ENCODE data around the gene RSBN1L. TPM values are rescaled to one million over a fixed set of nuclear protein-coding genes. Genes with fewer than 3 reads are reported as not detected.
A peak's percentile ranks its signal among the peaks of the same experiment; 100 is the strongest.

The RSBN1L gene
- total RNA-seq, 1 donor from 2014 or later = 12.6 TPM

DNA sequence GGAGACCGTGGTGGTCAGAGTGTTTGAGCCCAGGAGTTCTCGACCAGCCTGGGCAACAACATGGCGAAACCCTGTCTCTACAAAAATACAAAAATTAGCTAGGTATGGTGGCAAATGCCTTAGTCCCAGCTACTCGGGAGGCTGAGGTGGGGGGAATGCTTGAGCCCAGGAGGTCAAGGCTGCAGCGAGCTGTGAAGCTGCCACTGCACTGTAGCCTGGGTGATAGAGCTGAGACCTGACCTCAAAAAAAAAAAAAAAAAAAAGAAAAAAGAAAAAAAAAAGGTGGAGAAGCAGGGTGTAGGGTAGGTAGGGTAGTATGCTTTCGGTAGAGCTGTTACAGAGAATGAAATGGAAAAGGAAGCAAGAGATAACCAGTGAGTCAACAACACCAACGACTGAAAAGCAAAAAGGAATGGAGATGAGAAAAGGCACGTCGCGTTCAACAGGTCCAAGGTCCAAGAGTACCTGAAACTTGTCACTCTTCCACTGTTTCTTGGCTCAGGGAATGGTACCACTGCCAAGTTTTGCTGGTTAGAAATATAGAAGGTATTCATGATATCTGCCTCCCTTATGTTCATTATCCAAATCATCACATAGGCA lies 4.3 kb upstream of the RSBN1L start:
- TF ChIP-seq CTCF (IDR thresholded peaks at IDR 0.05; ENCODE audit: insufficient read depth, low read depth, low read length) = no peak
- no peak for TF ChIP-seq EZH2 (IDR thresholded peaks at IDR 0.05; ENCODE audit: insufficient read depth, low read length)
- Histone ChIP-seq H4K20me1 (ENCODE audit: insufficient read depth, low read length) (peaks cover 33% of the 10 kb centered on the region), H3K27me3 (ENCODE audit: insufficient read depth, low read length) (no peaks in the 10 kb centered on the region), H3K79me2 (ENCODE audit: insufficient read depth, low read length) (peaks cover 46% of the 10 kb centered on the region), H3K9ac (ENCODE audit: low read length) (no peak overlapping the region), H3K36me3 (ENCODE audit: insufficient read depth, low read length) (no peaks in the 10 kb centered on the region), H2AFZ (ENCODE audit: low read depth, low read length) (no peak overlapping the region), H3K9me3 (ENCODE audit: insufficient read depth, low read depth, low read length) (no peaks in the 10 kb centered on the region), H3K4me3 (ENCODE audit: insufficient read depth, low read depth, low read length) (no peak overlapping the region), H3K4me2 (ENCODE audit: low read length) (no peak overlapping the region), H3K27ac (ENCODE audit: low read depth, low read length) (no peak overlapping the region), H3K4me1 (ENCODE audit: insufficient read depth, low read length) (no peaks in the 10 kb centered on the region)
- Mint-ChIP-seq H3K27me3 (ENCODE audit: low read depth, unreplicated experiment) (no peaks in the 10 kb centered on the region), H3K4me3 (ENCODE audit: unreplicated experiment) (no peak overlapping the region), H3K36me3 (ENCODE audit: low read depth, unreplicated experiment) (peaks cover 4% of the 10 kb centered on the region), H3K9me3 (ENCODE audit: unreplicated experiment) (no peaks in the 10 kb centered on the region), H3K4me1 (ENCODE audit: low read depth, unreplicated experiment) (peaks cover 24% of the 10 kb centered on the region), H3K27ac (ENCODE audit: unreplicated experiment) (no peak overlapping the region)
- no peak for FAIRE-seq
- DNase-seq (ENCODE audit: low read depth) = no peak

DNA sequence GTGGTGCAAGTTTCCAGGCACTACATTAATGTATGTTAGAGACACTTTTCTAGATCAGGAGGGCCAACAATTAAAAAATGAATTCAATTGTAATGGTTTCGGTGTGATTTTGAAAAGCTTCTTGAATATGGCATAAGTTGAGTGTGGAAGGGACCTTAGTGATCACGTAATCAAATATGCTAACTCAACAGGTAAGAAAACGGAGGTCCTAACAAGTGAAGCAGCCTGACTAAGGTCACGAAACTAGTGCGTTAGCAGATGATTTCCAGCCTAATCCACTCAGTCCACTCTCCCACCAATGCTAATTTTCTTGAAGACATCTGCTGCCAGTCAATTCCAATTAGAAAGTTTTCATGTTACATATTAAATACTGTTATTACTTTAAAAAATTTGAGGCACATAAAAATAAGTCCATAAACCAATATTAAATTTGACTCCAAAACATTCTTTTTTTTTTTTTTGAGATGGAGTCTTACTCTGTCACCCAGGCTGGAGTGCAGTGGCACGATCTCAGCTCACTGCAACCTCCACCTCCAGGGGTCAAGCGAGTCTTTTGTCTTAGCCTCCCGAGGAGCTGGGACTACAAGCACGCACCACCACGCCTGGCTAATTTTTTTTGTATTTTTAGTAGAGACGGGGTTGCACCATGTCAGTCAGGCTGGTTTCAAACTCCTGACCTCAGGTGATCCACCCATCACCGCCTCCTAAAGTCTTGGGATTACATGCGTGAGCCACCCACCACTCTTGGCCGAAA lies 2.3 kb upstream of the RSBN1L start:
- no peak overlapping the region for H3K4me3 ChIP-seq (ENCODE audit: insufficient read depth, low read depth, low read length)
- Mint-ChIP-seq H3K9me3 (ENCODE audit: unreplicated experiment) (no peaks in the 10 kb centered on the region), H3K36me3 (ENCODE audit: low read depth, unreplicated experiment) (peaks cover 1% of the 10 kb centered on the region), H3K27me3 (ENCODE audit: low read depth, unreplicated experiment) (no peaks in the 10 kb centered on the region), H3K4me1 (ENCODE audit: low read depth, unreplicated experiment) (peaks cover 20% of the 10 kb centered on the region), H3K4me3 (ENCODE audit: unreplicated experiment) (peak overlapping the region; percentile 80), H3K27ac (ENCODE audit: unreplicated experiment) (no peak overlapping the region)
- no peaks in the 10 kb centered on the region for H3K36me3 ChIP-seq (ENCODE audit: insufficient read depth, low read length)
- no peak overlapping the region for H3K27ac ChIP-seq (ENCODE audit: low read depth, low read length)
- H3K9me3 ChIP-seq (ENCODE audit: insufficient read depth, low read depth, low read length) = no peaks in the 10 kb centered on the region
- FAIRE-seq = no peak
- H4K20me1 ChIP-seq (ENCODE audit: insufficient read depth, low read length) = peaks cover 30% of the 10 kb centered on the region
- no peak for TF ChIP-seq EZH2 (IDR thresholded peaks at IDR 0.05; ENCODE audit: insufficient read depth, low read length)
- TF ChIP-seq CTCF (IDR thresholded peaks at IDR 0.05; ENCODE audit: insufficient read depth, low read depth, low read length) = no peak
- DNase-seq (ENCODE audit: low read depth) = no peak
- H2AFZ ChIP-seq (ENCODE audit: low read depth, low read length) = no peak overlapping the region
- peaks cover 66% of the 10 kb centered on the region for H3K79me2 ChIP-seq (ENCODE audit: insufficient read depth, low read length)
- peaks cover 8% of the 10 kb centered on the region for H3K4me1 ChIP-seq (ENCODE audit: insufficient read depth, low read length)
- no peaks in the 10 kb centered on the region for H3K27me3 ChIP-seq (ENCODE audit: insufficient read depth, low read length)
- H3K9ac ChIP-seq (ENCODE audit: low read length) = no peak overlapping the region
- H3K4me2 ChIP-seq (ENCODE audit: low read length) = peak overlapping the region; percentile 41

All from astrocyte (in vitro differentiated cells and primary cell).